8988T (cell line): ENCODE results near the gene SLCO4A1.

Source experiments
- DNase-seq: peaks from one replicate; pipeline ENCODE4 v3.0.0; 2011

SLCO4A1 gene

GRCh38 chr20:62705627-62706026, 63.3 kb downstream of the SLCO4A1 start:
- no peak for DNase-seq

DNA sequence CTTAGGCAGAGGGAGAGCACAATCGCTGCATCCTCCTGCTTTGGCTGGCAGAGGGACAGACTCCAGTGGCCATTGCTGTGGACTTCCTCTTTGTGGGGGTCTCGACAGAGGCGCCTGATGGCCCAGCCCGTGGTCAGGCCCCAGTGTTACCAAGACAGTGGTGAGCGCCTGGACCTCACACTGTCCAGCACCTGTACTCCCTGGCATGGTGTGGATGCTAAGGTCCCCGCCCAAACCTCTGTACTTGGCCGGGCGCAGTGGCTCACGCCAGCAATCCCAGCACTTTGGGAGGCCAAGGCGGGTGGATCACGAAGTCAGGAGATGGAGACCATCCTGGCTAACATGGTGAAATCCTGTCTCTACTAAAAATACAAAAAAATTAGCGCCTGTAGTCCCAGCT, 64.0 kb downstream of the SLCO4A1 start:
- no peak for DNase-seq

GRCh38 chr20:62706857-62707256, 64.6 kb downstream of the SLCO4A1 start:
- DNase-seq: no peak

GRCh38 chr20:62707276-62707920, 65.1 kb downstream of the SLCO4A1 start:
- no peak for DNase-seq

- peak; percentile 97 for DNase-seq
These were observed 65.7 kb downstream of the SLCO4A1 start for GRCh38 chr20:62707921-62708521.

- DNase-seq: no peak
These were observed 66.6 kb downstream of the SLCO4A1 start, which contains the start of gene NTSR1 for GRCh38 chr20:62708591-62709536. Gene NTSR1 (plus strand): TSS chr20:62708836. CDS start chr20:62709208, 372 bp downstream.

- no peak for DNase-seq
These were observed 67.2 kb downstream of the SLCO4A1 start for GRCh38 chr20:62709537-62709905.

- DNase-seq: no peak
These were observed 68.0 kb downstream of the SLCO4A1 start for GRCh38 chr20:62710221-62710885.

- no peak for DNase-seq
These were observed 68.8 kb downstream of the SLCO4A1 start for GRCh38 chr20:62710886-62711702.

GRCh38 chr20:62711703-62712101, 69.4 kb downstream of the SLCO4A1 start:
- DNase-seq: no peak

GRCh38 chr20:62712606-62713005, 70.3 kb downstream of the SLCO4A1 start:
- DNase-seq: no peak

DNA sequence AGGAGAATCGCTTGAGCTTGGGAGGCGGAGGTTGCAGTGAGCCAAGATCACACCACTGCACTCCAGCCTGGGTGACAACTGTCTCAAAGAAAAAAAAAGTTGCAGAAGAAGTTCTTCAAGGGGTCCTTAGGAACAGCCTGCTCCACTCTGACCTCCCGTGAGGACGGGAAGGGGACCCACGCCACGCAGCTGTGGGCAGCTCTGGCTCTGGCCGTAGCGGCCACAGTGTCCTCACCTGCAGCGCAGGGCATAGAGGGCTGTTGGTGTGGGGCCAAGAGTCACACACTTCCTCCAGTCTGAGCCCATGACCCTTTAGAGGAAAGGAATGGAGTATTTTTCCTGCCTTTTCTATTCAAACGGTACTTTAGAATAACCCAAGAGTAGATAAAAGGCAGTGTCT, 71.7 kb downstream of the SLCO4A1 start:
- DNase-seq: no peak

GRCh38 chr20:62714799-62715198, 72.5 kb downstream of the SLCO4A1 start:
- no peak for DNase-seq

DNA sequence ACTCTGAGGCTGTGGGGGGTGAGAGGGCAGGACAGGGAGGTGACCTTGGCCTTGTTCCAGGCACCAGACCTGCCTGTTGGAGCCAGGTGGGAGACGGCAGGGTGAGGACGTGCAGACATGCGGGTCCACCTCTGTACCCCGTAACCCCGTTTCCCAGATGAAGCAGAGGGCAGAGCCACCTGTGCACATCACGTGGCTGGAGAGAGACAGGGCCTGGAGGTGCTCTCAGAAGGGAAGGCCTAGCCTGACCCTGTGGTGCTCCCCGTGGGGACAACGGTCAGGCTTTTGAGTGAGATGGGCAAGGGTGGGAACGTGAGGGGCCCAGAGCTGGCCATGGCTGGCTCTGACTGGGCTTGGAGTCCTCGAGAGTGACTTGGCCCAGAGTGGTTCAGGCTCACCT, 72.9 kb downstream of the SLCO4A1 start:
- DNase-seq: no peak

- DNase-seq: no peak
These were observed 74.1 kb downstream of the SLCO4A1 start for GRCh38 chr20:62716198-62716940.

GRCh38 chr20:62716941-62717310, 74.6 kb downstream of the SLCO4A1 start:
- no peak for DNase-seq

DNA sequence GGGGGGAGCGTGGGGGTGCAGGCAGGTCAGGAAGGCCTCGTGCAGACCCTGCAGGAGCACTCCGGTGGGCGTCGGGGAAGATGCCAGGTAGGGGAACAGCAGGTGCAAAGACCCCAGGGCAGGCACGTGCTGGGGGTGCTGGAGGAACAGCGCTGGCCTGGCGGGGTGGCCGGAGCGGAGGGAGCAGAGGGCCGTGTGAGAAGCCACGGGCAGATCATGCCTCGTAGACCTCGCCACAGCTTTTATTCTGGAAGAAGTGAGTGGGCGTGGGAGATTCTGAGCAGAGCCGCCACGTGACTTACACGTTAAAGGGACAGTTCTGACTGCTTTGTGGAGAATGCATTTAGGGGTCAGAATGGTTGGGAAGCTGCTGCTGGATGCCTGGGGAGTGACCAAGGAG, 75.6 kb downstream of the SLCO4A1 start:
- DNase-seq: no peak

DNA sequence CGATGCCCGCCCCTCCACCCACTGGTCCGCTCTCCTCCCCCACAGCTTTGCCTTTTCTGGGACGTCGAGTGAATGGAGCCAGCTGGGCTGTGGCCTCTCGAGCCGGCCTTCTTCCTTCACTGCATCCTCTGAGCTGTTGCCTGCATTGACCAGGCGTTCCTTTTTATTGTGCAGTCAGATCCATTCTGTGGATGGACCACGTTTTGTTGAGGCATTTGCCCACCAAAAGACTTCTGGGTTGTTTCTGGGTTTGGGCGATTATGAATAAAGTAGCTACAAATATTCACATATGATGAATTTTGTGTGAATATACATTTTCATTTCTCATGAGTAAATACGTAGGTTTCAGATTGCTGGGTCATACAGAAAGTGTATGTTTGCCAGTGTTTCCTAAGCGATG, 76.2 kb downstream of the SLCO4A1 start:
- no peak for DNase-seq

GRCh38 chr20:62719250-62719935, 77.1 kb downstream of the SLCO4A1 start:
- no peak for DNase-seq
